K562 (cell line): ENCODE measurements around the gene ATOH8. TPM values are rescaled to one million over a fixed set of nuclear protein-coding genes. Genes with fewer than 3 reads are reported as not detected.

ENCODE experiments used
- ATAC-seq: fragments of 200-7000 bp; cut with Tn5 transposase; 3 replicates; pipeline ENCODE4 v1.9.1; 2020; ENCODE audit warnings: moderate library complexity
- BruUV-seq: library from RNA; stranded (reverse); fragments of 400-500 nt; replicated peaks from 2 replicates; lab custom pipeline; 2021; lab: Mats Ljungman, UMichigan
- CTCF ChIA-PET: fragments of 300-600 bp; formaldehyde crosslinking; extraction: SDS; loops from one replicate; lab custom pipeline; 2021; ENCODE audit warnings: low intra/inter-chr PET ratio; lab: Yijun Ruan, JAX
- POLR2A ChIA-PET: fragments of 300-600, 350-650 bp; sonication (Branson Sonifier 250); formaldehyde crosslinking; extraction: SDS; loops from one replicate; lab custom pipeline; 2021; ENCODE audit warnings: antibody characterized with exemption, inconsistent platforms; lab: Yijun Ruan, JAX
- DNase-seq, 4 experiments: peaks; one replicate each; pipeline versions ENCODE4 v3.0.0 to v3.0.0-alpha.2; 2011 to 2018; ENCODE audit warnings: low spot score in 3 of 4, mixed read lengths in 3 of 4; ENCODE audit errors: extremely low read depth in 1 of 4
- FAIRE-seq: peaks from 2 replicates; lab custom pipeline; 2011; peaks lifted over from hg19 to GRCh38; lab: Jason Lieb, UNC
- H2AFZ ChIP-seq: 2 replicates; pipeline ENCODE4 v1.6.0; 2011; ENCODE audit warnings: low read depth, low read length, control low read depth, inconsistent platforms
- H3K27ac ChIP-seq: fragments of 200-600 bp; 3 replicates; pipeline ENCODE4 v1.8.0; 2011; ENCODE audit warnings: low read depth, mild to moderate bottlenecking, control low read depth, inconsistent platforms, low read length, moderate library complexity, mixed read lengths; ENCODE audit errors: extremely low read depth
- H3K27me3 ChIP-seq, 2 experiments: fragments of 300-600 bp in 1 of 2; 2 replicates in 1 of 2; 3 replicates in 1 of 2; pipeline versions ENCODE4 v1.6.0 to v1.8.0; 2011; ENCODE audit warnings: inconsistent platforms in 2 of 2, low read length in 2 of 2, mild to moderate bottlenecking in 1 of 2, mixed read lengths in 1 of 2, moderate library complexity in 1 of 2; ENCODE audit not compliant: control insufficient read depth in 2 of 2, insufficient read depth in 2 of 2
- H3K36me3 ChIP-seq: fragments of 300-600 bp; 3 replicates; pipeline ENCODE4 v1.8.0; 2011; ENCODE audit warnings: mild to moderate bottlenecking, low read length, inconsistent platforms; ENCODE audit not compliant: control insufficient read depth, insufficient read depth
- H3K4me1 ChIP-seq, 2 experiments: fragments of 200-600 bp in 1 of 2; replicated peaks in 1 of 2; 2 replicates in 1 of 2; 3 replicates in 1 of 2; pipeline versions ENCODE4 v1.5.1 to v1.8.0; 2011; ENCODE audit warnings: inconsistent platforms in 2 of 2, low read length in 2 of 2, mild to moderate bottlenecking in 1 of 2, mixed read lengths in 1 of 2, moderate library complexity in 1 of 2; ENCODE audit not compliant: control insufficient read depth in 2 of 2, insufficient read depth in 2 of 2
- H3K4me2 ChIP-seq: 2 replicates; pipeline ENCODE4 v1.6.1; 2011; ENCODE audit warnings: low read length, control low read depth, inconsistent platforms, mixed read lengths; ENCODE audit not compliant: insufficient read depth
- H3K4me3 ChIP-seq: fragments of 200-600 bp; sonication (generic), shearing (Covaris generic); 2 replicates; pipeline ENCODE4 v1.5.1; 2016; ENCODE audit warnings: control low read depth, inconsistent platforms
- H3K79me2 ChIP-seq: fragments of 200-600 bp; 3 replicates; pipeline ENCODE4 v1.8.0; 2011; ENCODE audit warnings: low read length, inconsistent platforms; ENCODE audit not compliant: control insufficient read depth, insufficient read depth
- H3K9ac ChIP-seq, 2 experiments: 2 replicates each; pipeline versions ENCODE4 v1.6.0 to v1.6.1; 2011; ENCODE audit warnings: low read depth in 2 of 2, low read length in 2 of 2, control low read depth in 1 of 2, inconsistent platforms in 1 of 2, mild to moderate bottlenecking in 1 of 2, mixed read lengths in 1 of 2; ENCODE audit not compliant: insufficient read depth in 1 of 2
- H3K9me1 ChIP-seq: one replicate; pipeline ENCODE4 v1.6.0; 2011; ENCODE audit warnings: inconsistent platforms, mild to moderate bottlenecking, low read length, moderate library complexity; ENCODE audit not compliant: control insufficient read depth, insufficient read depth
- H3K9me3 ChIP-seq: replicated peaks from 2 replicates; pipeline ENCODE4 v1.5.1; 2011; ENCODE audit warnings: low read depth, low read length, inconsistent platforms; ENCODE audit not compliant: control insufficient read depth, insufficient read depth
- H4K20me1 ChIP-seq: replicated peaks from 2 replicates; pipeline ENCODE4 v1.6.1; 2011; ENCODE audit warnings: low read length, inconsistent platforms, mixed read lengths; ENCODE audit not compliant: control insufficient read depth, insufficient read depth
- ERF ChIP-seq: fragments of 450-650 bp; formaldehyde crosslinking; IDR thresholded peaks from 2 replicates; pipeline ENCODE4 v1.4.0; 2020; ENCODE audit warnings: mild to moderate bottlenecking, mixed read lengths
- FOXK1 ChIP-seq: sonication (generic); formaldehyde crosslinking; IDR thresholded peaks from 2 replicates; pipeline ENCODE4 v1.8.0; 2022; ENCODE audit warnings: missing genetic modification reagents, mild to moderate bottlenecking, borderline replicate concordance
- HDAC8 ChIP-seq: fragments of 450-650 bp; IDR thresholded peaks from 2 replicates; pipeline ENCODE4 v1.6.1; 2016; ENCODE audit warnings: mild to moderate bottlenecking, missing genetic modification characterization, moderate library complexity, missing compliant biosample characterization
- HES1 ChIP-seq: fragments of 450-650 bp; IDR thresholded peaks from 2 replicates; pipeline ENCODE4 v1.6.1; 2016; ENCODE audit warnings: low read depth, mild to moderate bottlenecking, moderate library complexity
- MTA1 ChIP-seq: fragments of 450-650 bp; IDR thresholded peaks from 2 replicates; pipeline ENCODE4 v1.6.1; 2017; ENCODE audit warnings: borderline replicate concordance
- NFE2 ChIP-seq: IDR thresholded peaks from 2 replicates; pipeline ENCODE4 v1.6.1; 2014; ENCODE audit warnings: antibody characterized with exemption, low read depth
- RBM39 ChIP-seq: fragments of 200-400 bp; formaldehyde crosslinking; optimal IDR thresholded peaks from 2 replicates; pipeline ENCODE3; 2018; ENCODE audit warnings: low read depth, low read length
- ZBTB17 ChIP-seq: fragments of 450-650 bp; formaldehyde crosslinking; IDR thresholded peaks from 2 replicates; pipeline ENCODE4 v1.4.0; 2020; ENCODE audit warnings: mild to moderate bottlenecking
- ZNF445 ChIP-seq: fragments of 250-450 bp; sonication (Bioruptor Pico); IDR thresholded peaks from 2 replicates; pipeline ENCODE4 v1.4.0; 2020; ENCODE audit warnings: low read depth, mild to moderate bottlenecking, moderate library complexity
- ZNF780A ChIP-seq: fragments of 250-450 bp; sonication (Bioruptor Pico); IDR thresholded peaks from 2 replicates; pipeline ENCODE4 v1.5.0; 2021; ENCODE audit warnings: mild to moderate bottlenecking
- WGBS: fragments of 100-300 bp; shearing (Covaris generic); methylation state at CpG from one replicate; pipeline ENCODE4 v1.1.6; 2016; ENCODE audit warnings: low coverage, mixed read lengths; ENCODE audit not compliant: insufficient coverage; ENCODE audit errors: missing lambda C conversion rate; 5-methylcytosine and 5-hydroxymethylcytosine counted together
- in situ Hi-C: fragments of 300-500 bp; cut with MboI; formaldehyde crosslinking; loops from 4 replicates; pipeline ENCODE4 v1.15.0; 2018; ENCODE audit warnings: inconsistent platforms, mixed read lengths
- intact Hi-C: fragments of 100-400 bp; cut with micrococcal nuclease; formaldehyde crosslinking; loops from 2 replicates; pipeline ENCODE4 v1.14.2; 2022
- polyA plus RNA-seq, 8 experiments: library from polyadenylated mRNA; depleted of rRNA in 4 of 8; stranded (reverse) in 5 of 8; unstranded in 3 of 8; fragments of >200 nt; fragmentation: Nextera tagmentation in 2 of 8; fragmentation: Illumina TruSeq in 1 of 8; extraction: Ambion mirVana in 2 of 8; extraction: Trizol in 1 of 8; gene quantifications; 2 replicates each; pipeline versions ENCODE4 v1.2.1 to v1.2.3, GENCODE V29; 2011 to 2014; ENCODE audit warnings: inconsistent platforms in 1 of 8, missing spikeins in 1 of 8
- total RNA-seq, 7 experiments: library from RNA; depleted of rRNA in 6 of 7; stranded (reverse); fragments of >200 nt in 6 of 7; fragmentation: Illumina TruSeq in 2 of 7; extraction: Trizol in 2 of 7; gene quantifications; 2 replicates each; pipeline versions ENCODE4 v1.2.1 to v1.2.3, GENCODE V29; 2011 to 2021; ENCODE audit warnings: low replicate concordance in 1 of 7
- TF ChIP-seq, protein P1 (sequence below), 2 experiments: IDR thresholded peaks in 1 of 2; conservative IDR thresholded peaks in 1 of 2; 2 replicates each; pipeline ENCODE4 v1.6.1; 2016; ENCODE audit warnings: low read depth in 2 of 2, mild to moderate bottlenecking in 1 of 2, missing compliant biosample characterization in 1 of 2, missing genetic modification characterization in 1 of 2, moderate library complexity in 1 of 2

The ATOH8 gene
- total and polyA plus RNA-seq, 9 of the 15 experiments (the other 6 are each of a cell fraction or from before 2014, with no cell fraction given): not detected

DNA sequence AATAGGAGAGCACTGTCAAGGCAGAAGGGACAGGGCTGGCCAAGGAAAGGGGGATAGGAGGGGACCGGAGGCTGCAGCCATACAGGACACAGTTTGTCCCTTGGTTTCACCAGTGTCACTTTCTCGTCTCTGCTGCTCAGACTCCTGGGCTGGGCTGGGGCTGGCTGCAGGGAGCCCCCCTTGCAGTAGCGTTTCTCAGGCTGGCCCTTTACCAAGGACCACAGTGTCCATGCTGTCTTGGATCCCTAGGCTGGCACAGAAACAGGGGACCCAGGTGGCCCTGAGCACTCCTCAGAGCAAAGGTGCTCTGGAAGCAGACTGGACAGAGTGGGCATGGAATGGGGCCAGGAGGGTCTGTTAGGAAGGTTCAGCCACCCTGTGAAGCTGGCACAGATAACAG lies 34.8 kb downstream of the ATOH8 start:
- intact Hi-C loops: no loop called here
- in situ Hi-C loops: no loop called here
- H4K20me1 ChIP-seq: peaks cover 4% of the 10 kb centered on the region; the same call in 1 of the 2 replicates
- H3K27ac ChIP-seq: no peak overlapping the region
- no peaks in the 10 kb centered on the region for H3K79me2 ChIP-seq
- ATAC-seq: no peak
- CTCF ChIA-PET: no interaction called here
- H3K4me1 ChIP-seq: peaks cover 0 to 2% of the 10 kb centered on the region in 2 experiments; a peak in 1 of 5 replicates
- DNase-seq: no peak
- WGBS: 0% methylated on average over 3 of the region's 3 CpGs
- peaks cover 64 to 87% of the 10 kb centered on the region in 2 experiments for H3K27me3 ChIP-seq
- no peaks in the 10 kb centered on the region for H3K9me3 ChIP-seq
- H3K9ac ChIP-seq: no peak overlapping the region
- no peak for FAIRE-seq
- no peak overlapping the region for H3K4me3 ChIP-seq
- no peak overlapping the region for H3K4me2 ChIP-seq
- no peaks in the 10 kb centered on the region for H3K9me1 ChIP-seq
- POLR2A ChIA-PET: interaction anchor here (1.3 kb wide), 1 partner anchor 21 kb away, joined by 3 read pairs; no protein-coding TSS in a partner anchor
- no peaks in the 10 kb centered on the region for H3K36me3 ChIP-seq
- BruUV-seq: no TSS peak
- H2AFZ ChIP-seq: no peak overlapping the region
- TF ChIP-seq ZNF780A (CRISPR knock-in tag) (no peak), HES1 (no peak), ZBTB17 (CRISPR knock-in tag) (no peak), ZNF445 (CRISPR knock-in tag) (no peak), HDAC8 (tag) (no peak), RBM39 (no peak), FOXK1 (no peak), MTA1 (no peak), NFE2 (no peak), ERF (CRISPR knock-in tag) (no peak)
- TF ChIP-seq, protein P1, sequence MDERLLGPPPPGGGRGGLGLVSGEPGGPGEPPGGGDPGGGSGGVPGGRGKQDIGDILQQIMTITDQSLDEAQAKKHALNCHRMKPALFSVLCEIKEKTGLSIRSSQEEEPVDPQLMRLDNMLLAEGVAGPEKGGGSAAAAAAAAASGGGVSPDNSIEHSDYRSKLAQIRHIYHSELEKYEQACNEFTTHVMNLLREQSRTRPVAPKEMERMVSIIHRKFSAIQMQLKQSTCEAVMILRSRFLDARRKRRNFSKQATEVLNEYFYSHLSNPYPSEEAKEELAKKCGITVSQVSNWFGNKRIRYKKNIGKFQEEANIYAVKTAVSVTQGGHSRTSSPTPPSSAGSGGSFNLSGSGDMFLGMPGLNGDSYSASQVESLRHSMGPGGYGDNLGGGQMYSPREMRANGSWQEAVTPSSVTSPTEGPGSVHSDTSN (CRISPR knock-in tag; IDR thresholded peaks at IDR 0.05; ENCODE audit: low read depth): no peak
- TF ChIP-seq, protein P1 (tag; conservative IDR thresholded peaks at IDR 0.05; ENCODE audit: low read depth): no peak
